SK-N-SH treated with all-trans-retinoic acid at 6 μM for 48 hours (cell line): ENCODE data around the gene FUBP3.

Experiments used
- ATAC-seq: fragments of 200-7000 bp; cut with Tn5 transposase; 3 replicates; pipeline ENCODE4 v1.9.1; 2020; ENCODE audit warnings: mild to moderate bottlenecking, moderate library complexity
- ARNTL ChIP-seq: fragments of 450-650 bp; formaldehyde crosslinking; IDR thresholded peaks from 2 replicates; pipeline ENCODE4 v1.5.0; 2020; ENCODE audit warnings: low read depth, mild to moderate bottlenecking, moderate library complexity, borderline replicate concordance
- BACH2 ChIP-seq: fragments of 250-450 bp; sonication (Bioruptor Pico); IDR thresholded peaks from 2 replicates; pipeline ENCODE4 v1.9.0; 2021; ENCODE audit warnings: mild to moderate bottlenecking, borderline replicate concordance
- CREB5 ChIP-seq: fragments of 250-450 bp; sonication (Bioruptor Pico); IDR thresholded peaks from 2 replicates; pipeline ENCODE4 v1.5.1; 2020; ENCODE audit warnings: low read depth, mild to moderate bottlenecking, moderate library complexity
- CSRNP3 ChIP-seq: fragments of 250-450 bp; sonication (Bioruptor Pico); IDR thresholded peaks from 2 replicates; pipeline ENCODE4 v1.5.1; 2021; ENCODE audit warnings: mild to moderate bottlenecking, moderate library complexity
- ESRRG ChIP-seq: fragments of 250-450 bp; sonication (Bioruptor Pico); IDR thresholded peaks from 2 replicates; pipeline ENCODE4 v1.6.1; 2021; ENCODE audit warnings: mild to moderate bottlenecking
- GLIS3 ChIP-seq: fragments of 250-450 bp; sonication (Bioruptor Pico); IDR thresholded peaks from 2 replicates; pipeline ENCODE4 v1.5.0; 2020; ENCODE audit warnings: mild to moderate bottlenecking, moderate library complexity
- ISL1 ChIP-seq: fragments of 250-450 bp; sonication (Bioruptor Pico); IDR thresholded peaks from 2 replicates; pipeline ENCODE4 v2.1.2; 2022; ENCODE audit warnings: mild to moderate bottlenecking, moderate library complexity
- OSR1 ChIP-seq: fragments of 250-450 bp; sonication (Bioruptor Pico); IDR thresholded peaks from 2 replicates; pipeline ENCODE4 v1.8.0; 2022; ENCODE audit warnings: moderate library complexity, mild to moderate bottlenecking, inconsistent platforms
- PATZ1 ChIP-seq: fragments of 250-450 bp; sonication (Bioruptor Pico); IDR thresholded peaks from 2 replicates; pipeline ENCODE4 v1.8.0; 2020; ENCODE audit warnings: mild to moderate bottlenecking, moderate library complexity, borderline replicate concordance
- POU6F1 ChIP-seq: fragments of 250-450 bp; sonication (Bioruptor Pico); IDR thresholded peaks from 2 replicates; pipeline ENCODE4 v1.8.0; 2021; ENCODE audit warnings: low read depth, mild to moderate bottlenecking, moderate library complexity, borderline replicate concordance
- RARB ChIP-seq: fragments of 250-450 bp; sonication (Bioruptor Pico); IDR thresholded peaks from 2 replicates; pipeline ENCODE4 v1.8.0; 2021; ENCODE audit warnings: mild to moderate bottlenecking, moderate library complexity
- SNAI2 ChIP-seq: fragments of 250-450 bp; sonication (Bioruptor Pico); IDR thresholded peaks from 2 replicates; pipeline ENCODE4 v1.5.0; 2020; ENCODE audit warnings: mild to moderate bottlenecking, moderate library complexity
- TCF4 ChIP-seq: fragments of 250-450 bp; sonication (Bioruptor Pico); IDR thresholded peaks from 2 replicates; pipeline ENCODE4 v1.8.0; 2021; ENCODE audit warnings: mild to moderate bottlenecking, moderate library complexity, borderline replicate concordance
- TOX ChIP-seq: fragments of 250-450 bp; sonication (Bioruptor Pico); IDR thresholded peaks from 2 replicates; pipeline ENCODE4 v1.8.0; 2021; ENCODE audit warnings: mild to moderate bottlenecking, moderate library complexity, borderline replicate concordance
- TSHZ2 ChIP-seq: fragments of 250-450 bp; sonication (Bioruptor Pico); IDR thresholded peaks from 2 replicates; pipeline ENCODE4 v1.5.0; 2020; ENCODE audit warnings: mild to moderate bottlenecking, moderate library complexity
- ZFP3 ChIP-seq: fragments of 250-450 bp; sonication (Bioruptor Pico); IDR thresholded peaks from 2 replicates; pipeline ENCODE4 v1.5.0; 2020; ENCODE audit warnings: mild to moderate bottlenecking, moderate library complexity
- ZFP30 ChIP-seq: fragments of 450-650 bp; formaldehyde crosslinking; IDR thresholded peaks from 2 replicates; pipeline ENCODE4 v1.5.0; 2022; ENCODE audit warnings: mild to moderate bottlenecking, moderate library complexity
- ZNF565 ChIP-seq: fragments of 450-650 bp; formaldehyde crosslinking; conservative IDR thresholded peaks from 2 replicates; pipeline ENCODE4 v1.5.0; 2020; ENCODE audit warnings: low read depth, mild to moderate bottlenecking, moderate library complexity
- ZNF8 ChIP-seq: fragments of 450-650 bp; formaldehyde crosslinking; IDR thresholded peaks from 2 replicates; pipeline ENCODE4 v1.5.0; 2020; ENCODE audit warnings: mild to moderate bottlenecking, moderate library complexity

The FUBP3 gene

GRCh38 chr9:130660683-130661450 is 81.5 kb downstream of the FUBP3 start:
- no peak for TF ChIP-seq ZNF565 (CRISPR knock-in tag)
- 0 out of 3 replicates have a peak, but pooled peaks have one; percentile 3 for ATAC-seq

GRCh38 chr9:130661451-130662098 is 82.2 kb downstream of the FUBP3 start:
- no peak for ATAC-seq
- TF ChIP-seq ZFP30 (CRISPR knock-in tag), result no peak
- TF ChIP-seq ZFP3, result no peak
- no peak for TF ChIP-seq RARB (CRISPR knock-in tag)
- TF ChIP-seq TSHZ2 (CRISPR knock-in tag), result no peak
- no peak for TF ChIP-seq PATZ1 (CRISPR knock-in tag)
- no peak for TF ChIP-seq ZNF565 (CRISPR knock-in tag)
- no peak for TF ChIP-seq BACH2
- TF ChIP-seq ZNF8 (CRISPR knock-in tag), result no peak
- no peak for TF ChIP-seq CSRNP3 (CRISPR knock-in tag)
- TF ChIP-seq TCF4, result no peak
- no peak for TF ChIP-seq GLIS3
- no peak for TF ChIP-seq SNAI2 (CRISPR knock-in tag)
- no peak for TF ChIP-seq ISL1 (CRISPR knock-in tag)
- TF ChIP-seq POU6F1 (CRISPR knock-in tag), result no peak
- TF ChIP-seq ARNTL (CRISPR knock-in tag), result no peak
- no peak for TF ChIP-seq OSR1 (CRISPR knock-in tag)
- no peak for TF ChIP-seq CREB5 (CRISPR knock-in tag)
- no peak for TF ChIP-seq TOX (CRISPR knock-in tag)

- TF ChIP-seq CSRNP3 (CRISPR knock-in tag), result no peak
- TF ChIP-seq ESRRG (CRISPR knock-in tag), result no peak
- no peak for TF ChIP-seq ZNF565 (CRISPR knock-in tag)
- TF ChIP-seq ARNTL (CRISPR knock-in tag), result no peak
- peak; percentile 40 for ATAC-seq
Measured at GRCh38 chr9:130662099-130662969, 83.0 kb downstream of the FUBP3 start.
